ENCODE data around the gene ANKRD55. TPM values are rescaled to one million over a fixed set of nuclear protein-coding genes. Genes with fewer than 3 reads are reported as not detected.
"Not testable (repeated sequence)": the region's sequence is repeated elsewhere in the genome, so short reads cannot be mapped to it uniquely, and the experiment has no call there.

Gene ANKRD55
- total RNA-seq, 1 donor from 2014 or later: 0.74 TPM

GRCh38 chr5:56088967-56089829 is 143.9 kb downstream of the ANKRD55 start:
- intact Hi-C loops (cut with DNase I): no loop called here

GRCh38 chr5:56088431-56088949 is 144.6 kb downstream of the ANKRD55 start:
- intact Hi-C loops (cut with DNase I): no loop called here
- H3K27me3 ChIP-seq: no peaks in the 10 kb centered on the region
- H3K9me3 ChIP-seq: no peaks in the 10 kb centered on the region
- H3K27ac ChIP-seq: no peak overlapping the region
- TF ChIP-seq CTCF (IDR thresholded peaks at IDR 0.05): no peak
- no peak for TF ChIP-seq POLR2AphosphoS5 (IDR thresholded peaks at IDR 0.05; ENCODE audit: insufficient read depth in 1 of 2, low read depth in 1 of 2)
- TF ChIP-seq POLR2A (IDR thresholded peaks at IDR 0.05): no peak
- H3K36me3 ChIP-seq: no peaks in the 10 kb centered on the region
- no peak overlapping the region for H3K4me3 ChIP-seq
- peaks cover 7% of the 10 kb centered on the region for H3K4me1 ChIP-seq
- DNase-seq (ENCODE audit: extremely low spot score in 2 of 2): no peak

More at GRCh38 chr5:56088967-56089829, 143.9 kb downstream of the ANKRD55 start:
- H3K4me1 ChIP-seq: peaks cover 7% of the 10 kb centered on the region
- H3K27me3 ChIP-seq: no peaks in the 10 kb centered on the region
- H3K4me3 ChIP-seq: no peak overlapping the region
- H3K36me3 ChIP-seq: no peaks in the 10 kb centered on the region
- no peak for TF ChIP-seq CTCF (IDR thresholded peaks at IDR 0.05)
- TF ChIP-seq POLR2AphosphoS5 (IDR thresholded peaks at IDR 0.05; ENCODE audit: insufficient read depth in 1 of 2, low read depth in 1 of 2): no peak
- TF ChIP-seq POLR2A (IDR thresholded peaks at IDR 0.05): no peak
- no peak for DNase-seq (ENCODE audit: extremely low spot score in 2 of 2)
- no peak overlapping the region for H3K27ac ChIP-seq
- no peaks in the 10 kb centered on the region for H3K9me3 ChIP-seq

GRCh38 chr5:56085193-56085592 is 147.9 kb downstream of the ANKRD55 start:
- intact Hi-C loops (cut with DNase I): no loop called here
- no peaks in the 10 kb centered on the region for H3K9me3 ChIP-seq
- H3K27ac ChIP-seq: no peak overlapping the region
- H3K4me1 ChIP-seq: peaks cover 16% of the 10 kb centered on the region
- no peak for DNase-seq (ENCODE audit: extremely low spot score in 2 of 2)
- H3K36me3 ChIP-seq: no peaks in the 10 kb centered on the region
- no peaks in the 10 kb centered on the region for H3K27me3 ChIP-seq
- TF ChIP-seq POLR2AphosphoS5 (IDR thresholded peaks at IDR 0.05; ENCODE audit: insufficient read depth in 1 of 2, low read depth in 1 of 2): no peak
- TF ChIP-seq POLR2A (IDR thresholded peaks at IDR 0.05): no peak
- TF ChIP-seq CTCF (IDR thresholded peaks at IDR 0.05): no peak
- no peak overlapping the region for H3K4me3 ChIP-seq

GRCh38 chr5:56083286-56083854 is 149.8 kb downstream of the ANKRD55 start:
- Histone ChIP-seq H3K27me3 (no peaks in the 10 kb centered on the region), H3K9me3 (no peaks in the 10 kb centered on the region), H3K4me3 (no peak overlapping the region), H3K36me3 (no peaks in the 10 kb centered on the region), H3K27ac (no peak overlapping the region), H3K4me1 (peaks cover 19% of the 10 kb centered on the region)
- no peak for DNase-seq (ENCODE audit: extremely low spot score in 2 of 2)
- TF ChIP-seq POLR2A (IDR thresholded peaks at IDR 0.05) (no peak), POLR2AphosphoS5 (IDR thresholded peaks at IDR 0.05; ENCODE audit: insufficient read depth in 1 of 2, low read depth in 1 of 2) (no peak), CTCF (IDR thresholded peaks at IDR 0.05) (no peak)
- intact Hi-C loops (cut with DNase I): no loop called here

GRCh38 chr5:56081053-56081642 is 152.0 kb downstream of the ANKRD55 start:
- Histone ChIP-seq H3K4me1 (peaks cover 38% of the 10 kb centered on the region), H3K27ac (peak overlapping the region; percentile 19)
- H3K4me3 ChIP-seq; H3K36me3 ChIP-seq; DNase-seq (ENCODE audit: extremely low spot score in 2 of 2); H3K9me3 ChIP-seq; intact Hi-C loops (cut with DNase I); H3K27me3 ChIP-seq: not testable (repeated sequence)
